Measurements from ENCODE around the gene XXYLT1. TPM values are rescaled to one million over a fixed set of nuclear protein-coding genes. Genes with fewer than 3 reads are reported as not detected.

Gene XXYLT1
- total and polyA plus RNA-seq, 8 donors, result 1.8 to 5.0 (median 2.6) TPM

DNA sequence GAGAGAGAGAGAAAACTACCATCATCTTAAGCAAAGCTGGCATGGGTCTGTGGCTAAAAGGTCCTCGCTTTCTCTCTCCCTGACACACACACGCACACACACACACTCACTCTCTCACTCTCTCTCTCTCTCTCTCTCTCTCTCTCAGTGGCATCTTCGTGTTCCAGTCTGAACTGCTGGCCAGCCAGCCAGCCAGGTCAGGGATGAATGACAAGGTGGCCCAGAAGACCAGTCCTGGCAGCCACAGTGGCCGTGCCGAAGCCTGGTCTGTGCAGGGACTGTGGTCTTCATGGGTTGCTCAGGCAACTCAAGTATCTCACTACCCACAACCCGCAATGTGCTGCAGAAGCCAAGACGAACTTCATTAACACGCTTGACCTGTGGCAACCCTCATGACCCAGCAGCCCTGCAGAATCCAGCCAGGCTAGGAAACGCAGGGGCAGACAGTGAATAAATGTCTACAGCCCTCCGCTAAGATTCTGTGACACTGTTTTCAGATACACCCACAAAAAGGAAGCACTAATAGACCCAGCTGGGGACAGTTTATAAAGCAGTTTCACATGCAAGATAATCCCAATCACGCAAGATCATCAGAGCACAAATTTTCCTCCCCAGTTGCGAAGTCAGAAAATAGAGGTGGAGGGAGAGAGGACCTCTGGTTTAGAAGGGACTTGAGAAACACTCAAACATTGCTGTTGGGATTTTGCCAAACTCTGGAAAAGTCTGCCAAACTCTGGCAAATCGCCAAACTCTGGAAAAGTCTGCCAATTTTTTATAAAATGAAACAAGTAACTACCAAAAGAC lies 66.4 kb downstream of the XXYLT1 start:
- H3K4me3 ChIP-seq, result no peak overlapping the region
- WGBS, 2 donors, result 61 to 67% methylated on average over 13 of the region's 13 CpGs
- no peaks in the 10 kb centered on the region for H3K9me3 ChIP-seq
- intact Hi-C loops (cut with DNase I), result no loop called here
- DNase-seq (peak in 1 of 6 donors; percentile 10), FAIRE-seq (no peak), ATAC-seq (peak in 2 of 4 donors; percentile 22 to 34)
- peaks cover 0 to 5% (median 0%) of the 10 kb centered on the region in 3 donors for H3K4me1 ChIP-seq
- H3K27me3 ChIP-seq, result no peaks in the 10 kb centered on the region
- TF ChIP-seq, protein P1, sequence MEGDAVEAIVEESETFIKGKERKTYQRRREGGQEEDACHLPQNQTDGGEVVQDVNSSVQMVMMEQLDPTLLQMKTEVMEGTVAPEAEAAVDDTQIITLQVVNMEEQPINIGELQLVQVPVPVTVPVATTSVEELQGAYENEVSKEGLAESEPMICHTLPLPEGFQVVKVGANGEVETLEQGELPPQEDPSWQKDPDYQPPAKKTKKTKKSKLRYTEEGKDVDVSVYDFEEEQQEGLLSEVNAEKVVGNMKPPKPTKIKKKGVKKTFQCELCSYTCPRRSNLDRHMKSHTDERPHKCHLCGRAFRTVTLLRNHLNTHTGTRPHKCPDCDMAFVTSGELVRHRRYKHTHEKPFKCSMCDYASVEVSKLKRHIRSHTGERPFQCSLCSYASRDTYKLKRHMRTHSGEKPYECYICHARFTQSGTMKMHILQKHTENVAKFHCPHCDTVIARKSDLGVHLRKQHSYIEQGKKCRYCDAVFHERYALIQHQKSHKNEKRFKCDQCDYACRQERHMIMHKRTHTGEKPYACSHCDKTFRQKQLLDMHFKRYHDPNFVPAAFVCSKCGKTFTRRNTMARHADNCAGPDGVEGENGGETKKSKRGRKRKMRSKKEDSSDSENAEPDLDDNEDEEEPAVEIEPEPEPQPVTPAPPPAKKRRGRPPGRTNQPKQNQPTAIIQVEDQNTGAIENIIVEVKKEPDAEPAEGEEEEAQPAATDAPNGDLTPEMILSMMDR (IDR thresholded peaks at IDR 0.05), result no peak
- H3K36me3 ChIP-seq, result no peaks in the 10 kb centered on the region
- no peak overlapping the region for H3K27ac ChIP-seq

DNA sequence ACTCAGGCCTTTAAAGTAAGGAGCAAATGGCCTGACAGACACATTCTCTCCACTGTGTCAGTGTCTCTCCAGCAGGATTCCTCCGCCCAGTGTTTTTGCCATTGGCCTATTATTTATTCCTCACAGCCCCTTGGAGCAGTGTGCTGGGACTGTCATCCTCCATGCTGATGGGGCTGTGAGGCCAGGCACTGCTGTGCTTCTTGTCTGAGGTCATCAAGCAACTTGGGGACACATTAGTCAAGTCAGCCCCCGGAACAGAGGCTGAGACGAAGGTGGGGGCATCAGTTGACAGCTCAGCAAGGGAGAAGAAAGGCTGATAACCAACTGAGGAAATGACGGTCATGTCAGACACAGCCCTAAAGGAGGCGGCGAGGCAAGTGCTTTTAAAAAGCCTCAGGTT lies 67.4 kb downstream of the XXYLT1 start:
- Histone ChIP-seq H3K4me1 (peaks cover 0 to 5% (median 4%) of the 10 kb centered on the region in 3 donors), H3K27ac (no peak overlapping the region), H3K36me3 (no peaks in the 10 kb centered on the region), H3K4me3 (no peak overlapping the region), H3K9me3 (no peaks in the 10 kb centered on the region), H3K27me3 (no peaks in the 10 kb centered on the region)
- WGBS, 2 donors, result 91 to 94% methylated on average over 6 of the region's 6 CpGs
- FAIRE-seq (no peak), ATAC-seq (no peak), DNase-seq (peak in 1 of 6 donors; percentile 9)
- TF ChIP-seq, protein P1 (IDR thresholded peaks at IDR 0.05), result no peak
- intact Hi-C loops (cut with DNase I), result no loop called here

DNA sequence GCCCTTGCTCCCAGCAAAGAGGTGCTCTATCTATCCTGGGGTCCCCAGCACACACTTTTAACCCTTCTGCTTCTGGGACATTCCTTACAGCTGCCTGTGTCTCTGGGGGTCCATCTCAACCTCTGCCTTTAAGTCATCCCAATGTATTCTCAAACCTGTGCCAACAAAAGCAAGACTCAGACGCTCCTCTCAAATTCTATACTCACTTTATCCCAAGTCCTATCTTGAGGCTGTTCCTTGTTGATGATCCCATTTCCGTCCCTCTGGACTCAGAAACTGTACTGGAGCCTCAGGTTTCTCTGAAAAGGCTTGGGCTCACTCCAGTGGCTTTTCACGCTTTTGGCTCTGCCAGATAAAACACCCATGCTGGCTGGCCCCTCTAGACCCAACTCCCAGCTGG lies 69.7 kb downstream of the XXYLT1 start:
- 89 to 93% methylated on average over 3 of the region's 3 CpGs for WGBS, 2 donors
- no peaks in the 10 kb centered on the region for H3K9me3 ChIP-seq
- DNase-seq (no peak), FAIRE-seq (no peak), ATAC-seq (no peak)
- intact Hi-C loops (cut with DNase I), result no loop called here
- no peaks in the 10 kb centered on the region for H3K36me3 ChIP-seq
- H3K27ac ChIP-seq, result no peak overlapping the region
- no peaks in the 10 kb centered on the region for H3K27me3 ChIP-seq
- H3K4me3 ChIP-seq, result no peak overlapping the region
- H3K4me1 ChIP-seq, result peaks cover 0 to 6% (median 5%) of the 10 kb centered on the region in 3 donors
- TF ChIP-seq, protein P1 (IDR thresholded peaks at IDR 0.05), result no peak

DNA sequence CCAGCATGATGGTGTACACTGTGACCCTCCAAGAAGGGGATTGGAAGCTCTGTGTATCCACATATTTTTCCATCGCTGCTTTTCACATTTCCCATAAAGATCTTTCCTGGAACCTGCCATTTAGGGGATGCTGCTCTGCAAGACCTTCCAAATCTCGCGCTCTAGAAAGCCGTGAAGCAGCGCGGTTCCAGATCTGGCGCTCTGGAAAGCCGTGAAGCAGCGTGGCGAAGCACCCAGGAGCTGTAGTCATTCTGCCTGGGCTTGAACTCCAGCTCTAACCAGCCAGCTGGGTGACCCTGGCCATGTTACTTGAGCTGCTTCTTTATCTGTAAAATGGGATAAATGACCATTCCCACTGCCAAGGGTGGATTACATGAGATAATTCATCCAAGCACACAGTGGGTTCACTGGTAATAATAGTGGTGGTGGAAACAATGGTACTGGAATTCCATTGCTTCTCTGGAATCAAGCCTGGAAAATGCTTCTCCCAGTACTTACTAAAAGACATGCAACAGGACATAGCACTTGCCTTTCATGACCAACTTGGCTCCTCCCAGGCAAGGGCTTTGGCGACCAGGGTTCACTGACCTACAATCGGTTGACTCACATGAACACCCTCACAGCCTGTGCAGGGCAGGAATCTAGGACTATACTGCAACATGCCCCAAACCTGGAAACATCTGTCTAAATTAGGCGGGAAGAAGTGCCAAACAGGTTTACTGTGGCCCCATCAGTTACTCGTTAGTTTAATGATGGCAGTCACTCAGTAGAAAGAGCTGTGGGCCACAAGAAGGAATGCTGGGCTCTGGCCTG lies 70.7 kb downstream of the XXYLT1 start:
- no peak overlapping the region for H3K27ac ChIP-seq
- FAIRE-seq, result no peak
- TF ChIP-seq, protein P1 (IDR thresholded peaks at IDR 0.05), result no peak
- 92 to 95% methylated on average over 14 of the region's 14 CpGs for WGBS, 2 donors
- intact Hi-C loops (cut with DNase I), result no loop called here
- no peak for ATAC-seq
- H3K4me1 ChIP-seq, result peaks cover 0 to 6% (median 5%) of the 10 kb centered on the region in 3 donors
- H3K4me3 ChIP-seq, result no peak overlapping the region
- peak in 1 of 6 donors; percentile 10 for DNase-seq
- no peaks in the 10 kb centered on the region for H3K36me3 ChIP-seq
- H3K27me3 ChIP-seq, result no peaks in the 10 kb centered on the region
- no peaks in the 10 kb centered on the region for H3K9me3 ChIP-seq

Measured in pancreas (tissue), 10 donors.